A549 (cell line): ENCODE measurements around the gene MED17.

Experiments
- CBX2 ChIP-seq: fragments of 200-600 bp; sonication (generic); IDR thresholded peaks from 2 replicates; pipeline ENCODE4 v1.6.1; 2016; ENCODE audit warnings: low read depth, mild to moderate bottlenecking, borderline replicate concordance
- CTCF ChIP-seq: fragments of >200 bp; sonication (Bioruptor Twin); formaldehyde crosslinking; IDR thresholded peaks from 3 replicates; pipeline ENCODE4 v1.5.1; 2016
- ESRRA ChIP-seq: fragments of 150-350 bp; IDR thresholded peaks from 2 replicates; pipeline ENCODE4 v1.6.1; 2014; ENCODE audit warnings: mild to moderate bottlenecking, low read length, borderline replicate concordance
- JUNB ChIP-seq: fragments of >200 bp; sonication (Bioruptor Twin); formaldehyde crosslinking; IDR thresholded peaks from 2 replicates; pipeline ENCODE4 v1.6.1; 2016
- MYC ChIP-seq: IDR thresholded peaks from 2 replicates; pipeline ENCODE4 v1.6.1; 2012; ENCODE audit warnings: mild to moderate bottlenecking, inconsistent platforms, low read length, improper control_type of control experiment, borderline replicate concordance
- RCOR1 ChIP-seq: fragments of 150-350 bp; IDR thresholded peaks from 2 replicates; pipeline ENCODE4 v1.6.1; 2014; ENCODE audit warnings: antibody characterized with exemption, low read length, low read depth
- SMC3 ChIP-seq: fragments of >200 bp; sonication (Bioruptor Twin); formaldehyde crosslinking; IDR thresholded peaks from 3 replicates; pipeline ENCODE4 v1.6.1; 2018; ENCODE audit warnings: inconsistent platforms
- USF2 ChIP-seq: fragments of 450-650 bp; IDR thresholded peaks from 2 replicates; pipeline ENCODE4 v1.6.1; 2014; ENCODE audit warnings: antibody characterized with exemption

- TF ChIP-seq USF2, result no peak
- no peak for TF ChIP-seq CTCF
- TF ChIP-seq ESRRA, result no peak
- no peak for TF ChIP-seq CBX2
- no peak for TF ChIP-seq JUNB
- no peak for TF ChIP-seq MYC
- TF ChIP-seq RCOR1, result no peak
- no peak for TF ChIP-seq SMC3
Observed at GRCh38 chr11:93840180-93840579, 56.1 kb downstream of the MED17 start.
